Measurements from ENCODE around the gene LLGL2.

DNA sequence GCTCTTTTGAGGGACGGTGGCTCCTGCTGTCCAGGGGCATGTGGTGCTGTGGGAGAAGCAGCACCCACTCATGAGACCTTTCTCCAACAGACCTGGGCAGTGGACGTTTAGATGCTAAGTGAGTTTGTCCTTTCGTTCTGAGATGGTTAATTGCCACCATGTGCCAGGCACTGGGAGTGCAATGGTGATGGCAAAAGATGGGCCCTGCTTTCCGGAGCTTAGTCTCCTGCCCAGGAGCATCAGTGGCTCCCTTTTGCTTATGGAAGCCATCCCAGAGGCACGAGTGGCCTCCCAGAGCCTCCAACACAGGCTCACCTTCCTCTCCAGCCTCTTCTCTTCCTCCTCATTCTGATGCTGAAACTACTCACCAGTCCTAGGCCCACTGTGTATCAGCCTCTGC is 38.5 kb upstream of the LLGL2 start:
- no peak for TF ChIP-seq CTCF (IDR thresholded peaks at IDR 0.05)
- no peak for TF ChIP-seq POLR2A (IDR thresholded peaks at IDR 0.05)
